TTC549 (cell line): Measurements from ENCODE around the gene CFAP77.

Experiments used
- FAIRE-seq: peaks from 2 replicates; lab custom pipeline; 2012; peaks lifted over from hg19 to GRCh38; lab: Jason Lieb, UNC

CFAP77 gene

GRCh38 chr9:132517815-132518550 lies 108.0 kb downstream of the CFAP77 start:
- FAIRE-seq = no peak

- no peak for FAIRE-seq
Measured at GRCh38 chr9:132518626-132519025, 108.6 kb downstream of the CFAP77 start.

- no peak for FAIRE-seq
Measured at GRCh38 chr9:132519033-132519432, 109.0 kb downstream of the CFAP77 start.

GRCh38 chr9:132520612-132521011 lies 110.6 kb downstream of the CFAP77 start:
- FAIRE-seq = no peak

- FAIRE-seq = no peak
Measured at GRCh38 chr9:132525308-132526023, 115.5 kb downstream of the CFAP77 start.

- no peak for FAIRE-seq
Measured at GRCh38 chr9:132531195-132531594, 121.2 kb downstream of the CFAP77 start.

- FAIRE-seq = no peak
Measured at GRCh38 chr9:132531710-132532570, 121.9 kb downstream of the CFAP77 start.

GRCh38 chr9:132534832-132535231 lies 124.8 kb downstream of the CFAP77 start:
- no peak for FAIRE-seq

GRCh38 chr9:132536124-132536523 lies 126.1 kb downstream of the CFAP77 start:
- no peak for FAIRE-seq

GRCh38 chr9:132537352-132537751 lies 127.3 kb downstream of the CFAP77 start:
- no peak for FAIRE-seq

- FAIRE-seq = no peak
Measured at GRCh38 chr9:132538071-132538470, 128.1 kb downstream of the CFAP77 start.

- no peak for FAIRE-seq
Measured at GRCh38 chr9:132539096-132539495, 129.1 kb downstream of the CFAP77 start.

GRCh38 chr9:132541051-132541450 lies 131.0 kb downstream of the CFAP77 start:
- FAIRE-seq = no peak

GRCh38 chr9:132541870-132542830 lies 132.1 kb downstream of the CFAP77 start:
- no peak for FAIRE-seq

- no peak for FAIRE-seq
Measured at GRCh38 chr9:132543251-132543650, 133.2 kb downstream of the CFAP77 start.

GRCh38 chr9:132543960-132544359 lies 133.9 kb downstream of the CFAP77 start:
- no peak for FAIRE-seq

- FAIRE-seq = no peak
Measured at GRCh38 chr9:132545578-132545977, 135.6 kb downstream of the CFAP77 start.

GRCh38 chr9:132546148-132547051 lies 136.4 kb downstream of the CFAP77 start:
- no peak for FAIRE-seq

- no peak for FAIRE-seq
Measured at GRCh38 chr9:132547052-132547431, 137.0 kb downstream of the CFAP77 start.

GRCh38 chr9:132547436-132547835 lies 137.4 kb downstream of the CFAP77 start:
- FAIRE-seq = no peak
